Transverse colon (tissue), 4 donors: Measurements from ENCODE around the gene DNAJC18. TPM values are rescaled to one million over a fixed set of nuclear protein-coding genes. Genes with fewer than 3 reads are reported as not detected.
"Not testable (repeated sequence)": the region's sequence is repeated elsewhere in the genome, so short reads cannot be mapped to it uniquely, and the experiment has no call there.

Experiments
- DNase-seq: peaks from one replicate; pipeline ENCODE4 v3.0.0-alpha.2; 2019
- H3K27ac ChIP-seq, 4 donors: fragments of 200-600 bp; sonication (generic); 2 replicates each; pipeline ENCODE4 v1.5.1; 2016 to 2018; ENCODE audit warnings: inconsistent platforms in 4 of 4
- H3K27me3 ChIP-seq: fragments of 200-600 bp; sonication (generic); 2 replicates; pipeline ENCODE4 v1.5.1; 2017; ENCODE audit warnings: inconsistent platforms
- H3K36me3 ChIP-seq, 4 donors: fragments of 200-600 bp; sonication (generic); 2 replicates each; pipeline ENCODE4 v1.5.1; 2017 to 2019; ENCODE audit warnings: inconsistent platforms in 4 of 4
- H3K4me1 ChIP-seq, 4 donors: fragments of 200-600 bp; sonication (generic); 2 replicates each; pipeline ENCODE4 v1.5.1; 2017 to 2020; ENCODE audit warnings: inconsistent platforms in 4 of 4
- H3K4me3 ChIP-seq, 4 donors: fragments of 200-600 bp; sonication (generic); 1 replicate in 1 of 4; 2 replicates in 3 of 4; pipeline versions ENCODE4 v1.5.1 to v1.6.1; 2017 to 2019; ENCODE audit warnings: inconsistent platforms in 4 of 4
- H3K9me3 ChIP-seq, 2 donors: fragments of 200-600 bp; sonication (generic); 2 replicates each; pipeline ENCODE4 v1.5.1; 2017 to 2019; ENCODE audit warnings: inconsistent platforms in 2 of 2
- EP300 ChIP-seq: sonication (generic); formaldehyde crosslinking; IDR thresholded peaks from one replicate; pipeline ENCODE4 v1.6.1; 2017; ENCODE audit warnings: antibody characterized with exemption, low read depth
- POLR2A ChIP-seq: fragments of 450-650 bp; IDR thresholded peaks from one replicate; pipeline ENCODE4 v1.6.1; 2016; ENCODE audit warnings: antibody characterized with exemption, mild to moderate bottlenecking, moderate library complexity
- POLR2AphosphoS5 ChIP-seq, 3 donors: sonication (generic); formaldehyde crosslinking; IDR thresholded peaks; one replicate each; pipeline ENCODE4 v1.6.1; 2016; ENCODE audit warnings: antibody characterized with exemption in 3 of 3
- WGBS, 2 donors: methylation state at CpG; one replicate each; pipeline ENCODE4 v1.1.5; 2018; ENCODE audit warnings: low coverage in 1 of 2; 5-methylcytosine and 5-hydroxymethylcytosine counted together
- in situ Hi-C, 4 donors: fragments of 200-750 bp; cut with MboI; loops; one replicate each; pipeline versions ENCODE4 v1.15.0 to v1.15.1; 2017; ENCODE audit warnings: low sequenced_read_pairs in 3 of 4, low pct_ligation_motif_present in 1 of 4, low pct_unique_long_range_greater_than_20kb in 1 of 4
- intact Hi-C: fragments of 100-400 bp; cut with DNase I; formaldehyde crosslinking; loops from one replicate; pipeline ENCODE4 v1.15.1; 2023; ENCODE audit warnings: low total_unique reads
- total RNA-seq, 4 donors: library from RNA; depleted of rRNA; stranded (reverse); fragments of >200 nt; gene quantifications; one replicate each; pipeline ENCODE4 v1.1.0, GENCODE V29; 2016
- TF ChIP-seq, protein P1 (sequence below), 5 experiments: fragments of 200-600 bp in 3 of 5; fragments of 450-650 bp in 2 of 5; sonication (generic) in 3 of 5; IDR thresholded peaks; 1 replicate in 2 of 5; 2 replicates in 3 of 5; pipeline ENCODE4 v1.5.1; 2016 to 2017; ENCODE audit warnings: antibody characterized with exemption in 5 of 5, inconsistent platforms in 3 of 5, mild to moderate bottlenecking in 2 of 5, moderate library complexity in 1 of 5

DNAJC18 gene
- total RNA-seq, 4 donors from 2014 or later: 0.37 to 3.8 (median 3.2) TPM

- in situ Hi-C loops: no loop called here
- peak; percentile 0 for TF ChIP-seq EP300
- TF ChIP-seq, protein P1, sequence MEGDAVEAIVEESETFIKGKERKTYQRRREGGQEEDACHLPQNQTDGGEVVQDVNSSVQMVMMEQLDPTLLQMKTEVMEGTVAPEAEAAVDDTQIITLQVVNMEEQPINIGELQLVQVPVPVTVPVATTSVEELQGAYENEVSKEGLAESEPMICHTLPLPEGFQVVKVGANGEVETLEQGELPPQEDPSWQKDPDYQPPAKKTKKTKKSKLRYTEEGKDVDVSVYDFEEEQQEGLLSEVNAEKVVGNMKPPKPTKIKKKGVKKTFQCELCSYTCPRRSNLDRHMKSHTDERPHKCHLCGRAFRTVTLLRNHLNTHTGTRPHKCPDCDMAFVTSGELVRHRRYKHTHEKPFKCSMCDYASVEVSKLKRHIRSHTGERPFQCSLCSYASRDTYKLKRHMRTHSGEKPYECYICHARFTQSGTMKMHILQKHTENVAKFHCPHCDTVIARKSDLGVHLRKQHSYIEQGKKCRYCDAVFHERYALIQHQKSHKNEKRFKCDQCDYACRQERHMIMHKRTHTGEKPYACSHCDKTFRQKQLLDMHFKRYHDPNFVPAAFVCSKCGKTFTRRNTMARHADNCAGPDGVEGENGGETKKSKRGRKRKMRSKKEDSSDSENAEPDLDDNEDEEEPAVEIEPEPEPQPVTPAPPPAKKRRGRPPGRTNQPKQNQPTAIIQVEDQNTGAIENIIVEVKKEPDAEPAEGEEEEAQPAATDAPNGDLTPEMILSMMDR (IDR thresholded peaks at IDR 0.05): no peak
- TF ChIP-seq POLR2A: peak; percentile 59
- peak; percentile 25 to 58 (median 37) for TF ChIP-seq POLR2AphosphoS5 (IDR thresholded peaks at IDR 0.05)
These were observed 42.9 kb upstream of the DNAJC18 start, which contains the start of gene STING1 for GRCh38 chr5:139482050-139482889. Gene STING1 (minus strand): TSS chr5:139482758. CDS start chr5:139481704, 1,054 bp downstream.

GRCh38 chr5:139481580-139482049 lies 42.3 kb upstream of the DNAJC18 start:
- peak overlapping the region; percentile 8 to 49 (median 30) for H3K4me3 ChIP-seq
- 51% methylated on average over 5 of the region's 5 CpGs; no CpG with 5 or more reads in 1 of the 2 donors for WGBS, 2 donors
- peak; percentile 39 for DNase-seq
- H3K27me3 ChIP-seq: no peaks in the 10 kb centered on the region
- peaks cover 0 to 38% (median 23%) of the 10 kb centered on the region in 4 donors for H3K4me1 ChIP-seq
- peak overlapping the region; percentile 88 to 89 (median 89) for H3K27ac ChIP-seq
- H3K9me3 ChIP-seq: no peaks in the 10 kb centered on the region
- in situ Hi-C loops (no loop called here), intact Hi-C loops (no loop called here)
- H3K36me3 ChIP-seq: no peaks in the 10 kb centered on the region
- no peak for TF ChIP-seq EP300
- TF ChIP-seq, protein P1 (IDR thresholded peaks at IDR 0.05): peak in 1 of 5 experiments; percentile 27

More at GRCh38 chr5:139482050-139482889, 42.9 kb upstream of the DNAJC18 start, which contains the start of gene STING1:
- no peaks in the 10 kb centered on the region for H3K9me3 ChIP-seq
- DNase-seq: peak; percentile 89
- H3K27ac ChIP-seq: peak within 1 kb of the TSS; percentile 88 to 89 (median 89)
- H3K4me3 ChIP-seq: peak within 1 kb of the TSS; percentile 8 to 49 (median 30)
- H3K36me3 ChIP-seq: no peaks in the 10 kb centered on the region
- H3K4me1 ChIP-seq: peaks cover 0 to 38% (median 23%) of the 10 kb centered on the region in 4 donors
- no peaks in the 10 kb centered on the region for H3K27me3 ChIP-seq
- 10 to 12% methylated on average over 6 to 19 of the region's 19 CpGs for WGBS, 2 donors
- intact Hi-C loops: no loop called here

- WGBS, 2 donors: 61% methylated on average over 11 of the region's 12 CpGs; no CpG with 5 or more reads in 1 of the 2 donors
- H3K27ac ChIP-seq: peak overlapping the region; percentile 88 to 89 (median 89)
- TF ChIP-seq EP300: no peak
- TF ChIP-seq, protein P1 (IDR thresholded peaks at IDR 0.05): no peak
- no peak for TF ChIP-seq POLR2A
- no peak for TF ChIP-seq POLR2AphosphoS5 (IDR thresholded peaks at IDR 0.05)
- H3K36me3 ChIP-seq: no peaks in the 10 kb centered on the region
- intact Hi-C loops: no loop called here
- in situ Hi-C loops: no loop called here
- H3K4me1 ChIP-seq: peaks cover 0 to 38% (median 23%) of the 10 kb centered on the region in 4 donors
- no peak for DNase-seq
- H3K9me3 ChIP-seq: no peaks in the 10 kb centered on the region
- no peaks in the 10 kb centered on the region for H3K27me3 ChIP-seq
- peak overlapping the region in 2 of 4 donors; percentile 35 to 49 for H3K4me3 ChIP-seq
These were observed 41.8 kb upstream of the DNAJC18 start for GRCh38 chr5:139481122-139481533.

GRCh38 chr5:139479729-139480128 lies 40.4 kb upstream of the DNAJC18 start:
- 83 to 86% methylated on average over 3 to 4 of the region's 4 CpGs for WGBS, 2 donors

DNA sequence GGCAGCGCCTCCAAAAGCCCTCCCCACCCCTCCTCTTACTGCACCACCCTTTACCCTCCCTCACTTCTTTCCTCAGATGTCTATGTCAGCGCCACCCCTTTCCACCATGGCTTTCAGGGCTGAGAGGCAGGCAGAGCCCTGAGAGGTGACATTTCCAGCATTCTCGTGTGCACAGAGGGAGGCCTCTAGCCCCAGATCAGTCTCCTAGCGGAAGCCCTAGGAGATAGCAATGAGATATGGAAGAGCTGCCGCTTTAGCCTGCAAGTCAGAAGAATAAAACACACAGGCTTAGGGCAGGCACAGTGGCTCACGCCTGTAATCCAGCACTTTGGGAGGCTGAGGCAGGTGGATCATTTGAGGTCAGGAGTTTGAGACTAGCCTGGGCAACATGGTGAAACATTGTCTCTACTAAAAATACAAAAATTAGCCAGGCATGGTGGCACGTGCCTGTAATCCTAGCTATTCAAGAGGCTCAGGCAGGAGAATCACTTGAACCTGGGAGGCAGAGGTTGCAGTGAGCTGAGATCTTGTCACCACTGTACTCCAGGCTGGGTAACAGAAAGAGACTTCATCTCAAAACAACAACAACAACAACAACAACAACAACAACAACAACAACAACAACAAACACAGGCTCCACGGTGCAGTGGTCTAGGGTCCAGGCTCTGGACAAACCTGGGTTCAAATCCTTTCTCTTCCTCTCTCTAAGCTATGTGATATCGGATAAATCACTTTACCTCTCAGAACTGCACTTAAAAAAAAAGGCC lies 39.5 kb upstream of the DNAJC18 start:
- in situ Hi-C loops, intact Hi-C loops, H3K27me3 ChIP-seq, H3K36me3 ChIP-seq, H3K4me3 ChIP-seq, DNase-seq, H3K9me3 ChIP-seq: not testable (repeated sequence)
- Histone ChIP-seq H3K4me1 (peaks cover 0 to 61% (median 36%) of the 10 kb centered on the region in 4 donors), H3K27ac (peak overlapping the region in 1 of 4 donors; percentile 9)
- 85 to 100% methylated on average over 1 to 9 of the region's 9 CpGs for WGBS, 2 donors

More at GRCh38 chr5:139479729-139480128, 40.4 kb upstream of the DNAJC18 start:
- peak overlapping the region in 2 of 4 donors; percentile 89 for H3K27ac ChIP-seq
- H3K27me3 ChIP-seq, intact Hi-C loops, in situ Hi-C loops, H3K4me3 ChIP-seq, H3K9me3 ChIP-seq, DNase-seq, H3K36me3 ChIP-seq: not testable (repeated sequence)
- H3K4me1 ChIP-seq: peaks cover 0 to 52% (median 33%) of the 10 kb centered on the region in 4 donors
